Posterior vena cava (tissue), 2 donors: ENCODE measurements around the gene GJB1. TPM values are rescaled to one million over a fixed set of nuclear protein-coding genes. Genes with fewer than 3 reads are reported as not detected.
"Not testable (repeated sequence)": the region's sequence is repeated elsewhere in the genome, so short reads cannot be mapped to it uniquely, and the experiment has no call there.

Experiments used
- DNase-seq: peaks from one replicate; pipeline ENCODE4 v3.0.0-alpha.2; 2020; ENCODE audit warnings: low spot score
- intact Hi-C, 2 donors: fragments of 100-400 bp; cut with DNase I; formaldehyde crosslinking; loops; one replicate each; pipeline versions ENCODE4 v1.14.1 to v1.14.2; 2022 to 2023
- total RNA-seq, 2 donors: library from RNA; stranded (reverse); fragmentation: NEBNext Ultra II Directional; extraction: Animal tissue kit (Norgen Biotek cat#: 25700); gene quantifications; one replicate each; pipeline ENCODE4 v1.2.1, GENCODE V29; 2021
- donor health status: DM: yes; HTN: yes; CAD: no.
- donor health status: DM: yes; HTN: yes; CAD: no.

GJB1 gene
- total RNA-seq, 2 donors from 2014 or later, result not detected

DNA sequence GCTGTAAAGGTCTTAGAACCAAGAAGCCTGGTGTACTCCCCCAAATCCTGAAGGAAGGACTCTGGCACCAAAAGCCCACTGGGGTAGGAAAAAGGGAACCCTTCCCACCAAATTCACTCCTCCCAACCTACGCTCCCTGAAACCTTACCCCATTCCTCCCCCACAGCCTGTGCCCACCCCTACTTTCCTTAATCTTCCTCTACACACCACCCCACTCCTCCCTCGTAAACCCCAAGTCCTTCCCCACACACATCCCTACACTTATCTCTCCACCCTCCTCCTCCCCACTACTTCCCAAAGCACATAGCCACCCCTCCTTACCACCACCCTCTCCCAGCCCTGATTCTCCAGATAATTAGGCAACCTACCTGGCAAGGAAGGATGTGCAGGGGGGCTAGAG, 29.2 kb downstream of the GJB1 start:
- DNase-seq, result no peak
- intact Hi-C loops, result no loop called here

DNA sequence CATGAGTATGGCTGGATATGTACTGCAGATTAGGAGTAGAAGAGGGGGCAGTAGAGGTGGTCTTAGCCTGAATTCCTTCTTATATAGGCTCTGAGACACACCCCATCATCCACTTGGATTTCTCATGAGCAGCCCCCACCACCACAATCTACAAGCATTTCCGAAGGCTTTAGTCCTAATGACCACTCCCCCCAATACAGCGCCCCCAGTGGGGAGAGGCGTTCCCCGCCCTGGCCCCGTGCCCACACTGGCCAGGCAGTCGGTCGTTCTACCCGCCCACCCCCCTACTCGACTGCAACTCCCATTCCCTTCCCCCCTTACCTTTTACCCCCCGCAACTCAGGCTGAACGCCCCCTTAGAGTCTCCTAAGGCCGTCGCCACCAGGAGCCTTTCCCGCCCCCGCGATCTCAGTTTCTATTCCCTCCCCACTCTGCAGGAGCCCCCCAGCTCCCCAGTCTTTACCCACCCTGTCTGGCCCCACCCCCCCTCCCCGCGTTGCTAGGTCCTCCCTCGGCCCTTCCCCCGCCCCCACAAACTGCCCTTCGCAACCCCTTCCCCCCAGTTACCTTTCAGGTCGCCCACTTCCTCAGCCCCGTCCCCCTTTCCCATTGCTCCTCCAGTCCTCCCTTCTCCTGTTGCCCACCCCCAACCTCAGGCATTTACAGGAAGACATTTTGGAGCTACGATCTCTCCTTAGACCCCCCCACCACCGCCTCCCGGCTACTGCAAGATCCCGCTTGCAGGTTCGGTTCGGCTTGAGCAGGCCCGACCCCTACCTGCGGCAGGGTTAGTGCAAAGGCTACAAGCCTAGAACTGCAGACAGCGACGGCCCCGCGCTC, 30.4 kb downstream of the GJB1 start:
- DNase-seq, result no peak
- intact Hi-C loops, result no loop called here

DNA sequence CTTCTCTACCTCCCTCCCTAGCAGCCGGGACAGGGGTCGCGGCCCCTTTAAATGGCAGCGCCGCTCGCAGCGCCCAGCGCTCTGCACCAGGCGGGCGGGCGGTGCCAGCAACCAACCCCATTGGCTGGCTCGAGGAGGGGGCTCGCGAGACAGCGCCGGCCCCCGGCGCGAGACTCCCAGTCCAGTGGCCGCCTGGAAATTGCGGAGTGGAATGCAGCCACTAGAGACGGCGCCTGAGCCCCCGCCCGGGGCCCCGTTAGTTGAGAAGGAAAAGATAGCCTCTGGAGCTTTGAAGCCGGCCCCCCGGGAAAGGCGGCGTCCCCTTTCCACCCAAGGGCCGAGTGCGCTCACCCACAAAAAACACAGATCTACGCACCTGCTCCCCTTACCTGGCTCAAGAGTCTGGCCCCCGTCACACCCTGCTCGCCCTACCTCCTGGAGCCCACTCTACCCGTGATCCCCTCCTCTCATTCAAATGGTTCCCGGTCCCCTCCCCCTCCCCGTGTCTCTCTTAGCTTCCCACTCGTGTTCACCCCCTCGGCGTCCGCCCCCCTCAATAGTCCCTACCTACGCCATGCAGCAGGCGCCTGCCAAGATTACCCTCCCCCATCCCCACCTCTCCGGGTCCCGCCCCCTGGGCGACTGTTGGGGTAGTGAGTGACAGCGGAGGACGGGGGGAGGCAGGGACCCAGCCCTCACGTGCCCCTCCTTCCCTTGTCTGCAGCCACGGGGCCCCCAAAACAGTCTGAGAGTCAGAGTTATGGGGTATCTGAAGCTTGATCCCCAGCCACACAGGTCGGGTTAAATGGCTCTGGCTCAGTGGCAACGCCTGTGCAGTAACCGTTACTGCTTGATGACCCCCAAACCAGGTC, 31.3 kb downstream of the GJB1 start, which contains the start of gene ZMYM3:
Gene ZMYM3, minus strand, starts transcription at position 49 of the 872 bp plus-strand sequence. CDS start 885 bp downstream, outside the sequence.
- intact Hi-C loops, result no loop called here
- DNase-seq, result peak; percentile 95

DNA sequence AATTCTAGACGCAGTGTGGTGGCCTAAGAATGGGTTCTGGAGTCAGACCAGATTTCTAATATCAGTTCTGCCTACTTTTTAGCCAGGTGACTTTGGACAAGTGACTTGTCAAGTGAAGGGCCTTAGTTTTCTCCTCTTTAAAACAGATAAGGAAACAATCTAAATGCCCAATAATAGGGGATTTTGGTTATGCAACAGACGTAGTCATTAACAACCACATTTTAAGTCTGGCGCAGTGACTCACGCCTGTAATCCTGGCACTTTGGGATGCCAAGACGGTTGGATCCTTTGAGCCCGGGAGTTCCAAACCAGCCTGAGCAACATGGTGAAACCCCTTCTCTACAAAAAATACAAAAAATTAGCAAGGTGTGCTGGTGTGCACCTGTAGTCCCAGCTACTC, 33.0 kb downstream of the GJB1 start:
- intact Hi-C loops, result no loop called here
- no peak for DNase-seq

DNA sequence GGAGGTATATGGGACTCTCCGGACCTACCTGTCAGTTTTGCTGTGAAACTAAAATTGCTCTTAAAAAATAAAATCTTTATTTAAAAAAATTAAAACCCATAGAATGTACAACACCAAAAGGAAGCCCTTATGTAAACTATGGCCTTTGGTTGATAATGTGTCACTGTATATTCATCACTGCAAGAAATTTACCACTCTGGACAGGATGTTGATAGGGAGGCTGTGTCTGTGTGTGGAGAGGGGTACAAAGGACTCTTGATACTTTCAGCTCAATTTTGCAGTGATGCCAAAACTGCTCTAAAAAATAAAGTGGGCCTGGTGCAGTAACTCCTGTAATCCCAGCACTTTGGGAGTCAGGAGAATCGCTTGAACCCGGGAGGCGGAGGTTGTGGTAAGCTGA, 33.8 kb downstream of the GJB1 start:
- DNase-seq, result no peak
- intact Hi-C loops, result no loop called here

DNA sequence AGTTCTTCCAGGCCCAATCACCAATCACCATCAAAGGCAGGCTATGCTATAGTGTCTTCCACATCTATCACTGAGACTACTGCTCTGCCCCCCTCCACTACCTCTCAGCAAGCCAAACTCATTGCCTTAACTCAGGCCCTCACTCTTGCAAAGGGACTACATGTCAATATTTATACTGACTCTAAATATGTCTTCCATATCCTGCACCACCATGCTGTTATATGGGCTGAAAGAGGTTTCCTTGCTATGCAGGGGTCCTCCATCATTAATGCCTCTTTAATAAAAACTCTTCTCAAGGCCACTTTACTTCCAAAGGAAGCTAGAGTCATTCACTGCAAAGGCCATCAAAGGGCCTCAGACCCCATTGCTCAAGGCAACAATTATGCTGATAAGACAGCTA, 45.6 kb downstream of the GJB1 start:
- intact Hi-C loops, DNase-seq: not testable (repeated sequence)

DNA sequence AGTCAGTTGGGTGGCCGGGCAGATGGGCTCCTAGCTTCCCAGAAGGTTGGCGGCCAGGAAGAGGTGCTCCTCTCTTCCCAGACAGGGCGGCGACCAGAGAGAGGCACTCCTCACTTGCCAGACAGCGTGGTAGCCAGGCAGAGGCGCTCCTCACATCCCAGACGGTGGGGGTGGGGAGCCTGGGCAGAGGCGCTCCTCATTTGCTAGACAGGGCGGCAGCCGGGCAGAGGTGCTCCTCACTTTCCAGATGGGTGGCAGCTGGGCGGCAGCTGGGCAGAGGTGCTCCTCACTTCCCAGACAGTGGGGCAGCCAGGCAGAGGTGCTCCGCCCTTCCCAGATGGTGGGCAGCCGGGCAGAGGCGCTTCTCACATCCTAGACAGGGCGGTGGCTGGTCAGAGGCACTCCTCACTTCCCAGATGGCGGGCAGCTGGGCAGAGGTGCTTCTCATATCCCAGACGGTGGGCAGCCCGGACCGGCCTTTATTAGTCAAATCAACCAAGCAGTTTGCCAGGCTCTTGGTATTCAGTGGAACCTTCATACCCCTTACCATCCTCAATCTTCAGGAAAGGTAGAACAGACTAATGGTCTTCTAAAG, 46.9 kb downstream of the GJB1 start:
- intact Hi-C loops, result no loop called here
- no peak for DNase-seq

DNA sequence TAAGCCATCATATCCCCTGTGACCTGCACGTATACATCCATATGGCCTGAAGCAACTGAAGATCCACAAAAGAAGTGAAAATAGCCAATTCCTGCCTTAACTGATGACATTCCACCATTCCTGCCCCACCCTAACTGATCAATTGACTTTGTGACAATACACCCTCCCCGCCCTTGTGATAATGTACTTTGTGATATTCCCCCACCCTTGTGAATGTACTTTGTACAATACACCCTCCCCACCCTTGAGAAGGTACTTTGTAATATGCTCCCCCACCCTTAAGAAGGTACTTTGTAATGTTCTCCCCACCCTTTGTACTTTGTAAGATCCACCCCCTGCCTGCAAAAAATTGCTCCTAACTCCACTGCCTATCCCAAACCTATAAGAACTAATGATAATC, 49.3 kb downstream of the GJB1 start:
- DNase-seq, intact Hi-C loops: not testable (repeated sequence)

Other genes starting within 250 kb of the GJB1 start
- 10 to 100 TPM; 54.6 to 59.3 TPM for gene SNX12, start 154.9 kb upstream of the GJB1 start, total RNA-seq
- gene FOXO4, start 127.4 kb upstream of the GJB1 start, total RNA-seq, result 10 to 100 TPM; 21.5 to 26.7 TPM
- gene CXorf65, start 116.5 kb upstream of the GJB1 start, total RNA-seq, result not detected
- 1 to 10 TPM; 2.6 to 4.8 TPM for gene IL2RG, start 111.6 kb upstream of the GJB1 start, total RNA-seq
- 10 to 100 TPM; 29.2 to 33.0 TPM for gene MED12, start 104.6 kb upstream of the GJB1 start, total RNA-seq
- gene NLGN3, start 78.4 kb upstream of the GJB1 start, total RNA-seq, result 1 to 10 TPM in 1 of 2 donors, under 1 TPM in 1; 0.67 to 2.3 TPM
- 10 to 100 TPM; 12.5 to 16.0 TPM for gene ZMYM3, start 30.9 kb downstream of the GJB1 start, total RNA-seq
- gene NONO, start 60.4 kb downstream of the GJB1 start, total RNA-seq, result 100 to 1,000 TPM; 166 to 175 TPM
- gene ITGB1BP2, start 78.5 kb downstream of the GJB1 start, total RNA-seq, result 10 to 100 TPM in 1 of 2 donors, 1 to 10 TPM in 1; 9.3 to 13.0 TPM
- 10 to 100 TPM; 28.8 to 41.4 TPM for gene TAF1, start 143.1 kb downstream of the GJB1 start, total RNA-seq